NCI-H748 treated with DMSO at 0.1 percent for 48 hours (cell line): ENCODE results near the gene TNFRSF8.
"Not testable (repeated sequence)": the region's sequence is repeated elsewhere in the genome, so short reads cannot be mapped to it uniquely, and the experiment has no call there.

Experiments used
- DNase-seq: peaks from one replicate; lab custom pipeline; 2025; lab: John Stamatoyannopoulos, UW

Gene TNFRSF8

GRCh38 chr1:12063141-12064072 lies at the start of gene TNFRSF8:
Gene TNFRSF8 (plus strand): TSS chr1:12063303. CDS start chr1:12063599, 296 bp downstream.
- DNase-seq, result no peak

DNA sequence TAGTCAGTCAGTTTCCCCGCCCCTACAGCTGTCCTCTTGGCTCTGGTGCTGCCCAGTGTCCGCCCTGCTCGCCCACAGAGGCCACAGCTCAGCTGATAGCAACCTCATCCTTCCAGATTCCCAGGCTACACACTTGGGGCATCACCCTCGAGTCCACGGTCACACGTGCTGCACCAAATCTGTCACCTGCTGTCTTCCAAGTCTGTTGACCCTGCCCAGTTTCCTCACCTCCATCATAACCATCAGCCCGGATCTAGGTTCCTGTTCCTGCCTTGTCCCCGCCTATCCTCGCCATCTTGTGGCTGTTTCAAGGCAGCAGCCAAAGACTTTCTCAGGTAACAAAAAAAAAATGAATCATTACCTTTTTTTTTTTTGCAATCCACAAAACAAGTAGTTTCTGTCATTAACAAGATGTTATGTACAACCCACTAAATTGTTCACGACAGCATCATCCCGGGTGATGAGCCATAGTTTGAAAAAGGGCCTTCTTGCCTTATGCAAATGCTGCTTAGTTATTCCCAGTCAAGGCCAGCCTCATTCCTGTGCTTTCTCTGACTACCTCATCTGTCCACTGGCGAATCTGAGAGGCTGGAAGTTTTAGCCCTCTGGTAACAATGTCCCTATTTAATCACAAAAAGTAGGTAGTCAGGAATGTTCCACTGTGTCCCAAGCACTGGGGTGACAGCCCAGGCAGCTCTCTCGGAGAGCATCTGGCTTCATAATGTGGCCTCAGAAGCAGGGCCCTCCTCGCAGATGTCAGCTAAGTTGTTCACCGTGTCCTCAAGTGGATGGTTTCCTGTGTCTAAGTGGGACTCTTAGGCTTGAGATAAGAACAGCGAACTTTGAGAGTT lies 48.7 kb upstream of the TNFRSF8 start:
- DNase-seq, result no peak

DNA sequence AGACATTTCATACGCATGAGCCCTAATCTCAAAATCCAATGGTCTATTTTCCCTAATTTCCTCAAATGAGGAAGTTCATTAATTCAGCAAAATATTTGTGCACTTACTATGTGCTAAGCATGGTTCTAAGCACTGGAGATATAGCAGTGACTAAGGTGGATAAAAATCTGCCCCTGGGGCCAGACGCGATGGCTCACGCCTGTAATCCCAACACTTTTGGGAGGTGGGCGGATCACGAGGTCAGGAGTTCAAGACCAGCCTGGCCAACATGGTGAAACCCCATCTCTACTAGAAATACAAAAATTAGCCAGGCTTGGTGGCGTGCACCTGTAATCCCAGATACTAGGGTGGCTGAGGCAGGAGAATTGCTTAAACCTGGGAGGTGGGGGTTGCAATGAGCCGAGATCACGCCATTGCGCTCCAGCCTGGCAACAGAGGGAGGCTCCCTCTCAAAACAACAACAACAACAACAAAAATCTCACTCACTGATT lies 48.1 kb upstream of the TNFRSF8 start:
- no peak for DNase-seq

- no peak for DNase-seq
Observed at GRCh38 chr1:12015499-12015898, 47.6 kb upstream of the TNFRSF8 start.

- DNase-seq, result no peak
Observed at GRCh38 chr1:12016182-12016581, 46.9 kb upstream of the TNFRSF8 start.

GRCh38 chr1:12019858-12020509 lies 43.1 kb upstream of the TNFRSF8 start:
- no peak for DNase-seq

GRCh38 chr1:12021616-12022015 lies 41.5 kb upstream of the TNFRSF8 start:
- DNase-seq, result no peak

DNA sequence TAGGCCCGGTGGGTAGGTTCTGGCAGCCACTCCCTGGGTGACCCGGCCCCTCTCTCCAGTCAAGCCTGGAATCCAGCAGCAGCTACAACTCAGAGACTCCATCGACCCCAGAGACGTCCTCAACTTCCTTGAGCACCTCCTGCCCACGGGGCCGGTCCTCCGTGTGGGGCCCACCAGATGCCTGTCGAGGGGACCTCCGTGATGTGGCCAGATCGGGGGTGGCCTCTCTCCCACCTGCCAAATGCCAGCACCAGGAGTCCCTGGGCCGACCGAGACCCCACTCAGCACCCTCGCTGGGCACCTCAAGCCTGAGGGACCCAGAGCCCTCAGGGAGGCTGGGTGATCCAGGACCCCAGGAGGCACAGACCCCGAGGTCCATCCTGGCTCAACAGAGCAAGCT lies 41.1 kb upstream of the TNFRSF8 start:
- no peak for DNase-seq

DNA sequence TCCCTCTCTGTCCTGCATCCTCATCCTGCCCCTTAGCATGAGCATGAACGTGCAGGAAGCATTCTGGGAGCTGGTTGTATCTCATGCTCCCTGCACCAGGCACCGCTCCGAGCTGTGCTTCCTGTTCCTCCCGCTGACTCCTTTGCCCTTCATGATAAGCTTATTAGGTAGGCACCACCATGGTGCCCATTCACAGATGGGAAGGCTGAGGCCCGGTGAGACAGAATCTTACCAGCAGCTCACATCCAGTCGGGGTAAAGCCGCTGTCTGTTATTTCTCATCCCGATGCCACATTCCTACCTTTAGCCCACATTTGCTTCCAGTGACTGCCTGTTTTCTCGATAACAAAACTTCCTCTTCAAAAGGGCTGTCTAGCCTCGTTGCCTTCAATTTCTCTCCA lies 36.5 kb upstream of the TNFRSF8 start:
- no peak for DNase-seq

- DNase-seq, result no peak
Observed at GRCh38 chr1:12028248-12028647, 34.9 kb upstream of the TNFRSF8 start.

DNA sequence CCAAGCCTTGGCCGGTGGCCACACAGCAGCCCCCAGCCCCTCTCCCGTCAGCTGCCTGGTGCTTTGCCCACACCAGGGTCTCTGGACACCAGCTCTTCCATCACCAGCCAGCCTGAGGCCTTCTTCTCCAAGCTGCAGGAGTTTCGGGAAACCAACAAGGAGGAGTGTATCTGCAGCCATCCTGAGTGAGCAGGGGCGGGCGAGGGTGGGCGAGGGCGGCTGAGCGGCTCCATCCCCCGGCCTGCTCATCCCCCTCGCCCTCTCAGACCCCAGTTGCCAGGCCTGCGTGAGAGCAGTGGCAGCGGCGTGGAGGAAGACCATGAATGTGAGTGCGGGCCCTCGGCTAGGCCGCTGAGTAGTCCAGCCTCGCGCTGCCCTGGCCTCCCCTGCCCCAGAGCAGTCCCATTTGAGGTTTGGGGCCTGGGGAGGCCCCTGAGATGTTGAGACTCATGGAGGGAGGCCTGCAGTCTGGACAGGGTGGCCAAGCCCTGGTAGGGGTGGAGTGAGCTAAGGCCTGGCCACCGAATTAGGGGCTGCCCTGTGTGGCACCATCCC lies 34.1 kb upstream of the TNFRSF8 start:
- no peak for DNase-seq

GRCh38 chr1:12029720-12030339 lies 33.3 kb upstream of the TNFRSF8 start:
- no peak for DNase-seq

- DNase-seq, result no peak
Observed at GRCh38 chr1:12031039-12031980, 31.8 kb upstream of the TNFRSF8 start.

DNA sequence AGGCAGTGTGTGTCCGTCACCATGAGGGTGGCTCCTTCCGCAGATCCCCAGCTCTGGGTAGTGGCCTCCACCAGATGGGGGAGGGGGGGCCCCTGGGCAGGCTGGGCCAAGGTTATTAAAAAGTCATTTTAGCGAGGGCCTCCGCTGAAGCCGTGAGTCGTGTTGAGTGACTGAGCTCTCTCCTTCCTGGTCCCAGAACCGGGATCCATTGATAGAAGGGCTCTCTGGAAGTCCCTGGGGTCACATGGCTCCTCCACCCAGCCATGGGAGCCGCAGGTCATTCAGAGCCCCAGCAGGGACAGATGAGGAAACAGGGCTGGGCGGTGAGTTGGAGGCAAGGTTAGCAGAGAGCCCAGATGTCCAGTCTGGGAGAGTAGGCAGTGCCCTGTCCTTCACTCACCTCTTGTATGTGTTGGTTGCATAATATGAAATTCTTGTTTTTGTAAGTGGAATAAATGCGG lies 30.9 kb upstream of the TNFRSF8 start:
- DNase-seq, result no peak

DNA sequence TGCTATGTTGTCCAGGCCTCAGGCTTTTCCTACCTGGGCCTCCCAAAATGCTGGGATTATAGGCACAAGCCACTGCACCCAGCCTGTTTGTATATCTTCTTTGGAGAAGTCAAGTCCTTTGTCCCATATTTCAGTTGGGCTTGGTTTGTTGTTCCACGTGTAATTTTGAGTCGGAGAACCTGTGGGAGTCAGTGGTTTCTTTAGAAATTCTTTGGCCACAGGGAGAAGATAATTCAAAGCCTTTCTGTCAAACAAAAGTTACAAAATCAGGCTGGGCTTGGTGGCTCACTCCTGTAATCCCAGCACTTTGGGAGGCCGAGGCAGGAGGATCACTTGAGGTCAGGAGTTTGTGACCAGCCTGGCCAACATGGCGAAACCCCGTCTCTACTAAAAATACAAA lies 29.7 kb upstream of the TNFRSF8 start:
- not testable (repeated sequence) for DNase-seq

DNA sequence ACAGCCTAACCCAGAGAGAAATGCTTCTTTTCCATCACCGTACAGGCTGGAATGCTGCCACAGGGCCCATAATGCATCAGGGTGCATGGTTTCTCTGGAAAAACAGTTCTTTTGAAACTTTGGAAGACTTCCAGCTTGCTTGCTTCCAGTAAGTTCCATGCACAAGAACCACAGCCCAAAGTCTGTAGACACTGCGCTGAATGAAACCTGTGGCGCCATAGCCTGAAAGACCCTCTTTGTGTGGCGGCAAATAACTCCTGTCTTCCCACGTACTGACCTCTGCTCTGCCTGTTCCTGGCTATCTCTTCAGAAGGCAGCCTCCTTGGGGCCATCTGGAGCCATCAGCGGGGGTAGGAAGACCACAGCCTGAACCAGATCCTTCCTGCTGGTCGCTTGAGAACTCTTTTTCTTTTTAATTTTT lies 28.7 kb upstream of the TNFRSF8 start:
- DNase-seq, result no peak

DNA sequence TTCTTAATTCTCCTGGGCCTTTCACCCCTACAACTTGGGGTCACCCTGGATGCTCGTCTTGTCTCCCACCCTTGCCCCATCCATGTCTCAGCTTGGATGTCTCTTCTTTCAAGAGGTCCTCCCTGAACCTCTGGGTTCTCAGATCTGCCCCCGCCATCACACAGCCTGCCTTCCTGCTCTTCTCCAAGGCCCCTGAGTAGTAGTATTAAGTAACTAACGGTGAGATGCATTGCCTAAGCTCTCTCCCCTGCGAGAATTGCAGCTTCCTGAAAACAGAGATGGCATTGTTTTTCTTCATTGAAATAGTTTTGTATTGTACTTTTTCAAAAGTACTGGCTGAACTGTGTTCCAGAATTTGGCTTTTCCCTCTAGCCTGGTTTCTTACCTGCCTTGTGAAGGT lies 27.8 kb upstream of the TNFRSF8 start:
- DNase-seq, result no peak

GRCh38 chr1:12037486-12038355 lies 25.4 kb upstream of the TNFRSF8 start:
- no peak for DNase-seq
